Skeletal muscle satellite cell (primary cell): ENCODE measurements around the gene CALN1.

Experiments used
- H3K27me3 ChIP-seq: 2 replicates; pipeline ENCODE4 v1.7.0; 2013; ENCODE audit warnings: low read length; ENCODE audit not compliant: control insufficient read depth, insufficient read depth
- H3K36me3 ChIP-seq: 2 replicates; pipeline ENCODE4 v1.7.0; 2013; ENCODE audit warnings: mild to moderate bottlenecking, control low read depth, low read length; ENCODE audit not compliant: insufficient read depth
- H3K4me1 ChIP-seq: 2 replicates; pipeline ENCODE4 v1.7.0; 2013; ENCODE audit warnings: low read length; ENCODE audit not compliant: control insufficient read depth, insufficient read depth
- H3K4me2 ChIP-seq: 2 replicates; pipeline ENCODE4 v1.7.0; 2013; ENCODE audit warnings: mild to moderate bottlenecking, low read length
- H3K4me3 ChIP-seq: 2 replicates; pipeline ENCODE4 v1.7.0; 2013; ENCODE audit warnings: low read length
- H3K9ac ChIP-seq: 2 replicates; pipeline ENCODE4 v1.7.0; 2013; ENCODE audit warnings: mild to moderate bottlenecking, low read depth, low read length, moderate library complexity
- H3K9me3 ChIP-seq: replicated peaks from 2 replicates; pipeline ENCODE4 v1.7.0; 2013; ENCODE audit warnings: mild to moderate bottlenecking, control low read depth, low read length

CALN1 gene

DNA sequence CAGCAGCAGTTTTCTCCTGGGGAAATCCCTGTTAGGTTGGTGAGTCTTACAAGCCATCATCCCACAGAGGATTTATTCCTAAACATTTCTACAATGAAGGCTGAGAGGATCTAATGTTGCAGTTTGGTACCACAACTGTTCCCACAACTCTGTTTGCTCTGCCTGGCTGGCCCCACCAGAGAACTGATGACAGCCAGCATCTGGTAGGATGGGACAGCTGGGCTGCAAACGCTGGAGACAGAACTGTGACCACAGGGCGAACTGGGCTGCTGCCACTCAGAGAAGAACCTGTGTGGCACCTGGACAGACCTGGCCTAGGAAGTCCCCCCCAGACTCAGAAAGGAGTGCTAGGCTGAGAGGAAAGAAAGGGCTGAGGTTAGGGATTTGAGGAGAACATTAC is 94.8 kb downstream of the CALN1 start:
- Histone ChIP-seq H3K27me3 (no peaks in the 10 kb centered on the region), H3K9ac (no peak overlapping the region), H3K4me2 (no peak overlapping the region), H3K9me3 (no peaks in the 10 kb centered on the region), H3K4me3 (no peak overlapping the region), H3K4me1 (no peaks in the 10 kb centered on the region), H3K36me3 (no peaks in the 10 kb centered on the region)

DNA sequence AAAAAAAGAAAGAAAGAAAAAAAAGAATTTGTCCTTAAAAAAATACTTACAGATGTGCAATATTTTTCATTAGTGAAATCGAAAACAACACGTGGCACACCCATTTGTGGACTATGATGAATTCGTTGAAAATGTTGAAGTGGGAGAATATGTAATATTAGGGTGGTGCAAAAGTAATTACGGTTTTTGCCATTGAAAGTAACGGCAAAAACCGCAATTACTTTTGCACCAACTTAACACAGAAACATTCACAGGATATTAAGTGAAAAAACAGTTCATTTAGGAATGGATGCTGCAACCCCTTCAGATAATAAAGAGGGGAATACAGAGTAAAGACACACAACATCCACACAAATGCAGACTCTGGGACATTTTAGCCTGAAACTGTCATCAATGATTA is 96.0 kb downstream of the CALN1 start:
- no peak overlapping the region for H3K9ac ChIP-seq
- H3K4me1 ChIP-seq = no peaks in the 10 kb centered on the region
- H3K36me3 ChIP-seq = no peaks in the 10 kb centered on the region
- no peak overlapping the region for H3K4me2 ChIP-seq
- H3K4me3 ChIP-seq = no peak overlapping the region
- H3K9me3 ChIP-seq = no peaks in the 10 kb centered on the region
- no peaks in the 10 kb centered on the region for H3K27me3 ChIP-seq

DNA sequence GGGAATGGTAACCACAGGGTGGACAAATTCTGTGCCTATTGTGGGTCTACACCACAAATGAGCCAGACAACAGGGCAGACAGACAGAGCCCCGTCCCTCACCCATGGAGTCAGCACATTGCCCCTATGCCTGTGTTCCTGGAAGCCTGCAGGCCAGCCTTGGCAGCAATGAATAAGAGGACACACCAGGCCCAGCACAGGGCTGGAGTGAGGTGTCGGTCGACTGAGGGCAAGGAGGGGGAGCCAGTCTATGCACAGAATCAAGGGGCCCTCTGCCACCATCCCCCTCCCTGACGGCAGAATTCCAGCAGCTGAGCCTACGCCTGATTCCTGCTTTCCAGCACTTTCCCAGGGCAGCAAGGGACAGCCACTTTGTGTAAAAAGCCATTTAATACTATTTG is 98.2 kb downstream of the CALN1 start:
- Histone ChIP-seq H3K27me3 (no peaks in the 10 kb centered on the region), H3K4me3 (no peak overlapping the region), H3K36me3 (no peaks in the 10 kb centered on the region), H3K9ac (no peak overlapping the region), H3K9me3 (no peaks in the 10 kb centered on the region), H3K4me2 (no peak overlapping the region), H3K4me1 (no peaks in the 10 kb centered on the region)

DNA sequence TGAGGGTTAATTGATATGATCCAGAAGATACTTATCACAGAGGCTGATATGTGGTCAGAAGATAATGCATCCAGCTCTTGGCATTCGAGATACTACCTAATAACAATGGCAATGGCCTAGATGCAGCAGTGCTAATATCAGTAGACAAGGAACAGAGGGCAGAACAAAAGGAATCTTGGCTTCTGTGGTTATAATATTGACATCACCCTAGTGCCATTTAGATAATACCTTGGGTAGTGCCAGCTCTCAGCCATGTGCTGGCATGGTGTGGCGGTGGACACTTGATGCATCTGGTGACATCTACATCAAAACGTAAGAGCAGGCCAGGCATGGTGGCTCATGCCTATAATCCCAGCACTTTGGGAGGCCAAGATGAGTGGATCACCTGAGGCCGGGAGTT is 101.8 kb downstream of the CALN1 start:
- Histone ChIP-seq H3K36me3 (no peaks in the 10 kb centered on the region), H3K4me2 (no peak overlapping the region), H3K27me3 (no peaks in the 10 kb centered on the region), H3K4me3 (no peak overlapping the region), H3K4me1 (no peaks in the 10 kb centered on the region), H3K9ac (no peak overlapping the region), H3K9me3 (no peaks in the 10 kb centered on the region)

DNA sequence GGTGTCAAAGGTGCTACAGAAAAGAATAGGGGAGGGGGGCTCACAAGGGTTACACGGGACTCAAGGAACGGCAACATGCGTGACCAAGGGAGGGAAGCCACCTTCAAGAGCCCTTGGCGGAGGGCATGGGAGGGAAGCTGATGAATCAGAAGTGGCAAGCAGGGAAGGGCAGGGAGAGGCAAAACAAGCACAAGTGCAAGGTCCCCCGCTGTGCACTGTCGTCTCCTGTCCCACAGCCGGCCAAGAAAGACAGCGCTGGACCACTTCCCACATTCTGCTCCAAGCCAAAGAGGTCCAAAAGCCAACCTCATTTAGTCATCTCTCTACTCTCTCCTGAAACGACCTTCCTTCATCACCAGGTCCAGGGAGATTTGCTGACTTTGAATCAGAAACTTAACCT is 102.7 kb downstream of the CALN1 start:
- Histone ChIP-seq H3K9ac (no peak overlapping the region), H3K4me3 (no peak overlapping the region), H3K4me2 (no peak overlapping the region), H3K36me3 (no peaks in the 10 kb centered on the region), H3K27me3 (no peaks in the 10 kb centered on the region), H3K4me1 (no peaks in the 10 kb centered on the region), H3K9me3 (no peaks in the 10 kb centered on the region)

DNA sequence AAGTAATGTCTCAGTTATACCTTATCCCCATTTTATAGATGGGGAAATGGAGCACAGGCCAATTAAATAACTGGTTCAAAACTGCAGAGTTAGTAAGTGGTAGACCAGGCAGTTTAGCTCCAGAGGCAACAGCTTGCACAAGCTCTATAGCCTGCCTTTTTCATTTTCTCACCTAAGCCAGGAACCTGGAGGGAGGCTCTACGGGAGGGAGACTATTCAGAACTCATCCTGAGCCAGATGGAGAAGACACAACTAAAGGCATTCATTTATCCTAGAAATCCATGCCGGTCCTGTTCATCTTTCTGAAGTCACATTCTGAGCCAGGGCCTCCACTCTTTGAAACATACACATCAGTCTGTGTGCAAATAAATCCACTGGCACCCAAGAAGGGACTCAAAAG is 103.2 kb downstream of the CALN1 start:
- H3K9me3 ChIP-seq = no peaks in the 10 kb centered on the region
- no peaks in the 10 kb centered on the region for H3K4me1 ChIP-seq
- no peak overlapping the region for H3K4me2 ChIP-seq

DNA sequence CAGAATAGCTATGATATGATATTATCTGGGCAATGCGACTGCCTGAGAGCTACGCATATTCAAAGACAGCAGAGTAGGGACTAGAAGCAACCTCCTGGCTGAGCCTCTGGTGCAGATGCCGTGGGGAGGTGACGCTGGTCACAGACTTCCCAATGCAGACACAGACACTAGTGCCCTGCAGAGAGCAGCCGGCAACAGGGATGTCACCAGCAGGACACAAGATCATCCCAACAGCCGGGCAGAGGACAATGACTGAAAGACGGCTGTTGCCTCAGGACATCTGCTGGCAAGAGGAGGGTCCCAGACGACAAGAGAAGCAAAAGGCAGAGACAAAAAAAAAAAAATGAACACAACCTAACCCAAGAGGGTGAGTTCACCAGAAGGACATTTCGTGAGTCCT is 104.6 kb downstream of the CALN1 start:
- Histone ChIP-seq H3K4me1 (no peaks in the 10 kb centered on the region), H3K9ac (no peak overlapping the region), H3K36me3 (no peaks in the 10 kb centered on the region), H3K27me3 (no peaks in the 10 kb centered on the region), H3K4me2 (no peak overlapping the region), H3K4me3 (no peak overlapping the region), H3K9me3 (no peaks in the 10 kb centered on the region)

More for the DNA sequence above, 103.2 kb downstream of the CALN1 start:
- Histone ChIP-seq H3K27me3 (no peaks in the 10 kb centered on the region), H3K9ac (no peak overlapping the region), H3K36me3 (no peaks in the 10 kb centered on the region), H3K4me3 (no peak overlapping the region)

DNA sequence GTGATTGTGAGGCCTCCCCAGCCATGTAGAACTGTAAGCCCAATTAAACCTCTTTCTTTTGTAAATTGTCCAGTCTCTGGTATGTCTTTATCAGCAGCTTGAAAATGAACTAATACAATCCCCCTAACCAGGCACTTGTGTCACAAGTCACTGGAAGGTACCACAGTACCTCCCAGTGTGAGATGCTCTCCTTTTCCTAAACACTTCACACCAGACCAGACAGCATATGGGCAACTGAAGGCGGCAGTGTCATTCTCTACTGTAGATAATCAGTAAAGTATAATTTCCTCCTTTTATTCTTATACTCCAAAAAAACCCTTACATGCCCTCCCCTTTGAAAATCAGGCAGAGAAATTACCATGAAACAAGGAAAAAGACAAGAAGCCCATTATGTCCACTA is 113.2 kb downstream of the CALN1 start:
- Histone ChIP-seq H3K36me3 (no peaks in the 10 kb centered on the region), H3K9ac (no peak overlapping the region), H3K4me1 (no peaks in the 10 kb centered on the region), H3K27me3 (no peaks in the 10 kb centered on the region), H3K4me2 (no peak overlapping the region), H3K9me3 (no peaks in the 10 kb centered on the region), H3K4me3 (no peak overlapping the region)

DNA sequence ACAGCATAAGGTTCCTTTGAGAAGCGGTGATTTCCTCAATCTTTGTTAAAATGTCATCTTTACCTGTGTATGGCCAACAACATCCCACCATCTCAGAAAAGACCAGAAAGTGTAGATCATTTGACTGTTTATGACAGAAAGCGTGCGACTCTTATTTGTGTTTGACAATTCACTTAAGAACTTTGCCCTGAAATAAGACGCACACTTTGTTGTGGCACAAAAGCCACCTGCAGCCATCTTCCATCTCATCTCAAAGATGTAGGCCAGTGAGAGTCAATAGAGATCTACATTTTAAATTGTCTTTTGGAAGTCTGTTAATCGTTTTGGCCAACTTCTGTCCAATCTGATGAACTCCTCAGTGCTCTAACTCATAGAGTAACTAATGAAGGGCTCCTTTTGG is 114.0 kb downstream of the CALN1 start:
- Histone ChIP-seq H3K27me3 (no peaks in the 10 kb centered on the region), H3K4me1 (no peaks in the 10 kb centered on the region), H3K36me3 (no peaks in the 10 kb centered on the region), H3K9me3 (no peaks in the 10 kb centered on the region), H3K4me3 (no peak overlapping the region), H3K9ac (no peak overlapping the region), H3K4me2 (no peak overlapping the region)

DNA sequence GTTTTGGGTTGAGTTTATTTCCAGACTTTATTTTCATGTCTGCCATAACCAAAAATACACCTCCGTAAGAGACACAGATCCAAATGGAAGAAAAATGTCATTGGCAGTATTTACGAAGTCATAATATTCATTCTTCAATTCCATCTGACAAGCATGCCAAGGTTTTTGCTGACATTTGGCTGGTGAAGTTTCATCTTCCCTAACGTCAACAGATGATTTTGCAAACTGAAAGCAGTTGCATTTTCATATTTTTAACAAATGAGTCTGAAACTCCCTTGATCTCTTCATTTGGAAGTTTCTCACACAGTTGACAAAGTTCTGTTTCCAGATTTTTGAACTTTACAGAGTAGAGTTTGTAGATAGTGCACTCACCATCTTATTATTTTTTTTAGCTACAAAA is 114.5 kb downstream of the CALN1 start:
- Histone ChIP-seq H3K4me2 (no peak overlapping the region), H3K36me3 (no peaks in the 10 kb centered on the region), H3K9ac (no peak overlapping the region), H3K9me3 (no peaks in the 10 kb centered on the region), H3K27me3 (no peaks in the 10 kb centered on the region), H3K4me1 (no peaks in the 10 kb centered on the region), H3K4me3 (no peak overlapping the region)

DNA sequence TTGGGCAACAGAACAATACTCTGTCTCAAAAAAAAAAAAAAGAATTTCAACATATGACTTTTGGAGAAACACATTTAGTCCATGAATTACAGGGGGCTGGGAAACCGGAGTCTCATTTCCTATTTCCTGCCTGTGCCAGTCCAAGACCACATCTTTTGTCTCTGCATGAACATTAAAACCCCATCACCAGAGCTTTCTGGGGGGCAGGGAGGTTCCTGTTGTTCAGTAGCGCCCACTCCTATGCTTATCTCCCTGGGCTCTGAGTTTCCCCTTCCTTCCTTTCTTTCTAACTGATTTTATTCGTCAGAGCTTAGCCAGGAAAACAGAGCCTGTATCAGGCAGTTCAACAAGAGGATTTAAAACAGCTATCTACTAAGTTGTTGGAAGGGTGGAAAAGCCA is 119.3 kb downstream of the CALN1 start:
- Histone ChIP-seq H3K36me3 (no peaks in the 10 kb centered on the region), H3K4me3 (no peak overlapping the region), H3K9ac (no peak overlapping the region), H3K4me1 (no peaks in the 10 kb centered on the region), H3K4me2 (no peak overlapping the region), H3K9me3 (no peaks in the 10 kb centered on the region), H3K27me3 (no peaks in the 10 kb centered on the region)

DNA sequence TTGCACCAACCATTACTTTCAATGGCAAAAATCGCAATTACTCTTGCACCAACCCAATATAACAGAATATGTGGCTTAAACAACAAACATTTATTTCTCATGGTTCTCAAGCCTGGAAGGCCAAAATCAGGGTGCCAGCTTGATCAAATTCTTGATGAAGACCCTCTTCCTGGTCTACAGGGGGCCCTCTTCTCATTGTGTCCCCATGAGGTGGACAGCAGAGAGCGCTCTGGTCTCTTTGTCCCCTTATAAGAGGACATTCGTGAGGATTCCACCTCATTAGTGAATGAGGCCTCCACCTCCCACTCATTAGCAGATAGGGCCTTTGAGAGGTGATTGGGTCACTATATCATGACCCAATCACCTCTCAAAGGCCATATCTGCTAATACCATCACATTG is 120.0 kb downstream of the CALN1 start:
- Histone ChIP-seq H3K27me3 (no peaks in the 10 kb centered on the region), H3K9ac (no peak overlapping the region)

DNA sequence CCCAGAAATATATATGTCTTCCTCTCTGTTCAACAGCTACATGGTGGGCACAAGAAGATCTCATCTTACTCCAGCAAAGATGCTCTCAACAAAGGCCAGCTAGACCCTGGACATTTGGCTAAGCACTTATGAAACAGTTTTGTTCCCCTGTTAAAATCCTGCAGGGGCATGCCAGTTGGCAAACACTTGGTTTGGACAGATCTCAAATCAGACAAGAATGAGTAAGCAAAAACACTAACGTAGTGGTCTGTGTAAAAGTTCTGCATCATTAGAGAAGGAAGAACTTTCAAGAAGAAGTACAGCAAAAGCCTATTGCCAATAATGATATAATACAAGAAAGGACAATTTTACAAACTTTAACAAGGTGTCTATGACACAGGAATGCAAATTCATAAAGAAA is 125.6 kb downstream of the CALN1 start:
- H3K4me1 ChIP-seq = no peaks in the 10 kb centered on the region
- H3K4me3 ChIP-seq = no peak overlapping the region
- H3K36me3 ChIP-seq = no peaks in the 10 kb centered on the region
- no peak overlapping the region for H3K4me2 ChIP-seq
- no peak overlapping the region for H3K9ac ChIP-seq
- H3K9me3 ChIP-seq = no peaks in the 10 kb centered on the region
- H3K27me3 ChIP-seq = no peaks in the 10 kb centered on the region

More for the DNA sequence above, 120.0 kb downstream of the CALN1 start:
- Histone ChIP-seq H3K4me3 (no peak overlapping the region), H3K36me3 (no peaks in the 10 kb centered on the region), H3K4me2 (no peak overlapping the region), H3K4me1 (no peaks in the 10 kb centered on the region), H3K9me3 (no peaks in the 10 kb centered on the region)
